H7 (cell line): ENCODE measurements around the gene TMOD1. TPM values are rescaled to one million over a fixed set of nuclear protein-coding genes. Genes with fewer than 3 reads are reported as not detected.
A peak's percentile ranks its signal among the peaks of the same experiment; 100 is the strongest.

ENCODE experiments used
- DNase-seq: peaks from one replicate; pipeline ENCODE4 v3.0.0; 2012
- H3K27me3 ChIP-seq: 2 replicates; pipeline ENCODE4 v1.6.0; 2011; ENCODE audit warnings: mild to moderate bottlenecking, low read length; ENCODE audit not compliant: control insufficient read depth, insufficient read depth
- H3K36me3 ChIP-seq: replicated peaks from 2 replicates; pipeline ENCODE4 v1.5.1; 2011; ENCODE audit warnings: low read length; ENCODE audit not compliant: control insufficient read depth, insufficient read depth
- H3K4me3 ChIP-seq: 2 replicates; pipeline ENCODE4 v1.5.1; 2011; ENCODE audit warnings: low read depth, mild to moderate bottlenecking, control low read depth, low read length, moderate library complexity; ENCODE audit not compliant: insufficient read depth
- total RNA-seq: library from RNA; depleted of rRNA; stranded (reverse); fragments of >200 nt; shearing (Covaris generic); gene quantifications from 2 replicates; pipeline ENCODE4 v1.2.3, GENCODE V29; 2014; rRNA removed

Gene TMOD1
- total RNA-seq, 1 experiment from 2014 or later = 1.9 TPM

- Histone ChIP-seq H3K36me3 (peaks cover 3% of the 10 kb centered on the region), H3K4me3 (no peak overlapping the region), H3K27me3 (no peaks in the 10 kb centered on the region)
- peak; percentile 11 for DNase-seq
These were observed 137.2 kb downstream of the TMOD1 start for GRCh38 chr9:97638666-97639065.

GRCh38 chr9:97640325-97640724, 138.9 kb downstream of the TMOD1 start:
- H3K36me3 ChIP-seq = peaks cover 7% of the 10 kb centered on the region
- no peak for DNase-seq
- no peak overlapping the region for H3K4me3 ChIP-seq
- no peaks in the 10 kb centered on the region for H3K27me3 ChIP-seq

GRCh38 chr9:97645720-97646119, 144.3 kb downstream of the TMOD1 start:
- Histone ChIP-seq H3K27me3 (no peaks in the 10 kb centered on the region), H3K4me3 (no peak overlapping the region), H3K36me3 (peaks cover 19% of the 10 kb centered on the region)
- no peak for DNase-seq

- peaks cover 19% of the 10 kb centered on the region for H3K36me3 ChIP-seq
- no peak overlapping the region for H3K4me3 ChIP-seq
- H3K27me3 ChIP-seq = no peaks in the 10 kb centered on the region
- no peak for DNase-seq
These were observed 146.5 kb downstream of the TMOD1 start for GRCh38 chr9:97647996-97648395.

Other genes starting within 250 kb of the TMOD1 start
- gene CCDC180, start 194.0 kb upstream of the TMOD1 start, total RNA-seq = 4.7 and 6.2 TPM in 2 replicates
- gene TDRD7, start 89.6 kb upstream of the TMOD1 start, total RNA-seq = 4.0 and 7.7 TPM in 2 replicates
- 13.0 and 15.6 TPM in 2 replicates for gene TSTD2, start 131.7 kb downstream of the TMOD1 start, total RNA-seq
- gene NCBP1, start 132.2 kb downstream of the TMOD1 start, total RNA-seq = 34.1 and 35.3 TPM in 2 replicates
- gene XPA, start 195.7 kb downstream of the TMOD1 start, total RNA-seq = 1.5 and 3.5 TPM in 2 replicates